Sigmoid colon (tissue), 4 donors: ENCODE measurements around the gene ANTXR2.

Experiments used
- CTCF ChIP-seq, 4 experiments: fragments of 450-650 bp in 3 of 4; fragments of 200-600 bp in 1 of 4; IDR thresholded peaks; one replicate each; pipeline ENCODE4 v1.5.1; 2016 to 2019; ENCODE audit warnings: antibody characterized with exemption in 4 of 4, mild to moderate bottlenecking in 3 of 4, moderate library complexity in 2 of 4
- EP300 ChIP-seq, 4 donors: sonication (generic); formaldehyde crosslinking; IDR thresholded peaks; one replicate each; pipeline ENCODE4 v1.6.1; 2017; ENCODE audit warnings: antibody characterized with exemption in 4 of 4

DNA sequence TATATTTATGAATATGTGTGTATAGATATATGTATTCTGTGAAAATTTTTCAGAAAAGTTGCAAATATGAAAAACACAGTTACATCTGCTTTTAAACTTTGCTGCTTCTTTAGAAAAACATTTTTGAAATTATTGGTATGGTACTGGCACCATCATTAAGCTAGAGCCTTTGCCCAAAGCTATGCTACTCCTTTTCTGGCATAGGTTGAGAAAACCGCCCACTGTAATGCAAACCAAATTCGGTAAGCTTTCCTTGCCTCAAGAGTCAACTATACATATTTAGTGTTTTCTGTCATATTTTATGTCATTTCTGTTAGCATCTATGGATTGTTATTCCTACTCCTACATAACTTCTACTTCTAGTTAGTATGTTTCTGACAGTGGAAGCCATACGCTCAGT, 50.7 kb downstream of the ANTXR2 start:
- TF ChIP-seq EP300 (IDR thresholded peaks at IDR 0.05) (no peak), CTCF (IDR thresholded peaks at IDR 0.05) (no peak)
